Measurements from ENCODE around the gene SF3B2. TPM values are rescaled to one million over a fixed set of nuclear protein-coding genes. Genes with fewer than 3 reads are reported as not detected.
A peak's percentile ranks its signal among the peaks of the same experiment; 100 is the strongest.

Gene SF3B2
- polyA plus RNA-seq, 4 donors, result 221 to 254 (median 237) TPM

- no peak for DNase-seq (ENCODE audit: low read depth in 4 of 4, low spot score in 2 of 4)
Measured at GRCh38 chr11:66048547-66049323, 3.4 kb upstream of the SF3B2 start, which contains the start of gene GAL3ST3. GAL3ST3 (minus strand) TSS chr11:66049161; CDS start chr11:66045415, 3,746 bp downstream.

- no peak for DNase-seq (ENCODE audit: low read depth in 4 of 4, low spot score in 2 of 4)
Measured at GRCh38 chr11:66050581-66051231, 1.5 kb upstream of the SF3B2 start.

- DNase-seq (ENCODE audit: low read depth in 4 of 4, low spot score in 2 of 4), result no peak
Measured at GRCh38 chr11:66051371-66051765, 796 bp upstream of the SF3B2 start.

GRCh38 chr11:66052664-66052982 lies 459 bp downstream of the SF3B2 start:
- DNase-seq (ENCODE audit: low read depth in 4 of 4, low spot score in 2 of 4), result no peak

GRCh38 chr11:66055021-66055420 lies 2.9 kb downstream of the SF3B2 start:
- DNase-seq (ENCODE audit: low read depth in 4 of 4, low spot score in 2 of 4), result no peak

- DNase-seq (ENCODE audit: low read depth in 4 of 4, low spot score in 2 of 4), result no peak
Measured at GRCh38 chr11:66056501-66056900, 4.3 kb downstream of the SF3B2 start.

- no peak for DNase-seq (ENCODE audit: low read depth in 4 of 4, low spot score in 2 of 4)
Measured at GRCh38 chr11:66059966-66060680, 8.0 kb downstream of the SF3B2 start.

- no peak for DNase-seq (ENCODE audit: low read depth in 4 of 4, low spot score in 2 of 4)
Measured at GRCh38 chr11:66061268-66061667, 9.1 kb downstream of the SF3B2 start.

GRCh38 chr11:66062408-66062807 lies 10.2 kb downstream of the SF3B2 start:
- DNase-seq (ENCODE audit: low read depth in 4 of 4, low spot score in 2 of 4), result no peak

- DNase-seq (ENCODE audit: low read depth in 4 of 4, low spot score in 2 of 4), result no peak
Measured at GRCh38 chr11:66063900-66064299, 11.7 kb downstream of the SF3B2 start.

GRCh38 chr11:66064571-66064970 lies 12.4 kb downstream of the SF3B2 start:
- DNase-seq (ENCODE audit: low read depth in 4 of 4, low spot score in 2 of 4), result no peak

- DNase-seq (ENCODE audit: low read depth in 4 of 4, low spot score in 2 of 4), result no peak
Measured at GRCh38 chr11:66066751-66067150, 14.6 kb downstream of the SF3B2 start.

- no peak for DNase-seq (ENCODE audit: low read depth in 4 of 4, low spot score in 2 of 4)
Measured at GRCh38 chr11:66067640-66068039, 15.5 kb downstream of the SF3B2 start.

GRCh38 chr11:66068154-66068821 lies 16.1 kb downstream of the SF3B2 start:
- peak in 1 of 4 donors; percentile 66 for DNase-seq (ENCODE audit: low read depth in 4 of 4, low spot score in 2 of 4)

- DNase-seq (ENCODE audit: low read depth in 4 of 4, low spot score in 2 of 4), result no peak
Measured at GRCh38 chr11:66068923-66069714, 17.0 kb downstream of the SF3B2 start.

GRCh38 chr11:66069715-66070603 lies 17.8 kb downstream of the SF3B2 start, which contains the start of gene PACS1:
PACS1 (plus strand) TSS chr11:66070272; CDS start chr11:66070487, 215 bp downstream.
- no peak for DNase-seq (ENCODE audit: low read depth in 4 of 4, low spot score in 2 of 4)

GRCh38 chr11:66070604-66071380 lies 18.6 kb downstream of the SF3B2 start:
- DNase-seq (ENCODE audit: low read depth in 4 of 4, low spot score in 2 of 4), result no peak

GRCh38 chr11:66071381-66071801 lies 19.2 kb downstream of the SF3B2 start:
- DNase-seq (ENCODE audit: low read depth in 4 of 4, low spot score in 2 of 4), result no peak

Data from left renal cortex interstitium (tissue), 4 donors.